GM18508 (cell line): ENCODE results near the gene PTTG2.
"Not testable (repeated sequence)": the region's sequence is repeated elsewhere in the genome, so short reads cannot be mapped to it uniquely, and the experiment has no call there.

Experiments
- ATAC-seq: cut with Tn5 transposase; IDR thresholded peaks from one replicate; pipeline ENCODE4 v1.9.1; 2021; ENCODE audit warnings: moderate number of reproducible peaks; ENCODE audit not compliant: insufficient read depth, unreplicated experiment

Gene PTTG2

DNA sequence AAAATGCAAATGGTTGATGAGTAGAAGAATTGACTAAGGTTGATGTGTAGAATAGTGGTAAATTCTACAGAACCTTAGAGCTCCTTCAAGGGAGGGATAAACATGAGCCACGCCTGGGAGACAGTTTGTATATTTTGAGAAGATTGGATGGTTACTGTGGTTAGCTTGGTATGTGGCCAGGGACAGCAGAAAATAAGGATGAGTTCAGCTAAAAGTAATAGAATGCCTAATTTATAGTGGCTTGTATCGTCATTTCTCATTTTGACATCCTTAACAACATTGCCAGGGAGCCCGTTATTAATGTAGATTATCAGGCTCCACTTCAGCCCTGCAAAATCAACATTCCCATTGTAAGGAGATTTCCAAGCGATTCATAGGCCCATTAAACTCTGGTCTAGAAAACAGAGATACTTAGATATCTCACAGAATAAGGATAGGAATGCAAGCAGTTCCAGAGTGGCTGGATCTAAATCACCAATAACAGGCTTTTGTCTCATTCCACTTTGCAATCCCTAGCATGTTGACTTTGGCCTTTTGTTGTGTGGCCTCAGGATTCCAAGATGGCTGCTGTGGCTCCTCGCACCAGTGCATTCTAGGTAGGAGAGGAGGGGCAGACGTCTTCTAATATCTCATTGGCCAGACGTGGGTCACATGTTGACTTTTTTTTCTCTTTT is 6.4 kb upstream of the PTTG2 start:
- no peak for ATAC-seq

DNA sequence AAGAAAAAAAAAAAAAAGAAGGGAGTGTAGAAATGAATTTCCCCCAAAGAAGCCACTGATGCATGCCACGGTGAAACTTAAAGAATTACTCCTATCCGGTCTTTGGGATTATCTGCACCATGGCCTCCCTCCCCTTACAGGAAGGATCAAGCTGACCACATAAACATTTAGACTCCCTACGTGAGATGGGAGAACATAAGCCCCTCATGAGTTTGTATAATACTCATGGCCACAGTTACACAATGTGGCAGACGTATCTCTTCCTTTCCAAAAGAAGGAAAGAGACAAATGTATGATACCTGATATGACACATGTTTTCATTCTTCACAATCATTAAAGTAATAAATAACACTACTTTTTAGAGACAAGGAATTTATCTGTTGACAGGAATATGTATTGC is 3.3 kb upstream of the PTTG2 start:
- ATAC-seq: no peak

DNA sequence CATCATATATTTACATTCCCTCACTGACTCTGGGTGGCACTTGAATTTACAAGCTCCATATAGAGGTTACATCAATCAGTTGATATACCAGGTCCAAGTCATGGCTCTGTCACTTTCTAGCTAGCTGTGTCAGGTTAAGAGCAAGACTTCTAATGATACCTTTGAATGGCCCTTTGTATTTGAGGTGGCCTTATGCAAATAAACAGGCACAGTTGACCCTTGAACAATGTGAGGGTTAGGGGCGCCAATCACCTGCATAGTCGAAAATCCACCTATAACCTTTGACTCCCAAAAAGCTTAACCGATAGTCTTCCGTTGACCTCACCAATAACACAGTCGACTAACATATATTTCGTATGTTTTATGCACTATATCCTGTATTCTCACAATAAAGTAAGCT is 1.3 kb upstream of the PTTG2 start:
- ATAC-seq: no peak

DNA sequence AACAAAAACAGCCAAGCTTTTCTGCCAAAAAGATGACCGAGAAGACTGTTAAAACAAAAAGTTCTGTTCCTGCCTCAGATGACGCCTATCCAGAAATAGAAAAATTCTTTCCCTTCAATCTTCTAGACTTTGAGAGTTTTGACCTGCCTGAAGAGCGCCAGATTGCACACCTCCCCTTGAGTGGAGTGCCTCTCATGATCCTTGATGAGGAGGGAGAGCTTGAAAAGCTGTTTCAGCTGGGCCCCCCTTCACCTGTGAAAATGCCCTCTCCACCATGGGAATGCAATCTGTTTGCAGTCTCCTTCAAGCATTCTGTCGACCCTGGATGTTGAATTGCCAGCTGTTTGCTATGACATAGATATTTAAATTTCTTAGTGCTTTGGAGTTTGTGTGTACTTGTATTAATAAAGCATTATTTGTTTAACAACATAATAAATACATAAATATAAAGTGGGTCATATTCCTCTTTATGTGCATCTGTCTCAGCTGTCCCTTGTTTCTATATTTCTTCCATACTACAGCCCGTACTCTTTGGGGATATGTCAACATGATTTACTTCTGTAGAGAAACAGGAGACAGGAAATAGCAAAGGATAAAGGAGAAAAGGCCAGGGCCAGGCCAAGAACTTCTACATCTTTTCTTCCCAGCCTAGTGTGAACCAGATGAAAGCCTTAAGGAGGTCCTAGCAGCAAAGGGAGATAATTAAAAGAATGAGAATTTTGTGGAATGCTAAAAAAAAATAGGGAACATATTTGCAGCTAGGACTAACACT is 667 bp downstream of the PTTG2 start:
- no peak for ATAC-seq

DNA sequence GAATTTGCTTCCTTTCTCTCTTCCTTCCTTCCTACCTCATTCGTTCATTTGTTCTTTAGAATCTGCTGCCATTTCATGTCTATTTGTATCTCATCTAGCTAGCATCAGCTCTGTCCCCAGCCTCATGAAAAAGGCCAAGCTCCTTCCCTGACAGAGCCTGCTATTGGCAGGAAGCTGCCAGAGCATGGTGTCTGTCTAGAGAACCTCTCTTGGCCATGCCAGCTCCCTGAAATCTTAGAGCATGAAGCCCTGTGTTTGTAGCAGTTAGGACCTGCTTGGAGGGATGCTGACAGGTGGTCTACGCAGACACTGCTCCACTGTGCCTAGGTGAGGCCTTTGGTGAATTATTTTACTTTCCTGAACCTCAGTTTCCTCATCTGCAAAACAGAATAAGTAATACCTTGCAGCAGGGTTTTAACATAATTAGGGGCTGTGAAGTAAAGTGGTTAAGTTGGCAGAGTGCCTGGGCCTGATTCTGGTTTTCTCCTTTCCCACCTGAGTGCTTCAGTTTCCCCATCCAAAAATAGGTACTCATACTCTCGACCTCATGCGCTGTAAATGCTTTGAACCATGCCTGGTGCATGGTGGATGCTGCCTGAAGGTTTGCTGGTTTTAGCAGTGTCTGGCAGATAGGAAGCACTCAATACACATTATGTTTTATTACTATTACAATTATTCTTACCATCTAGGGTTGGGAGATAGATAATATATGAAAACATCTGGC is 4.7 kb downstream of the PTTG2 start:
- no peak for ATAC-seq

DNA sequence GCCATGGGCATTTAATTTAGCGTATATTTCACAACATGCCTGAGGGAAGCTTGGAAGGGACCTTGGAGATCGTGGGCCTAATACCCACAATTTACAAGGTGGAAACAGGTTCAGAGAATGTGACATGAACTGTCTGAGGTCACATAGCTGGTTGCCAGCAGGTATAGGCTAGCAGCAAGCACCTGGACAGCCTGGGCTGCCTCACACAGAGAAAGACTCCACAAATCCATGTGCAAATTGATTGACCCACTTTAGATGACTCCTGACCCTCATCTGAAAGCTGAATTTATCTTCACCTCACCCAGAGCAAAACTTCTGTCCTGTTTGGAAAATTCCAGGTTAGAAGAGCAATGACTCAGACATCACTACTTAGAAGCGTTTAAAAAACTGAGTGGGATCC is 5.8 kb downstream of the PTTG2 start:
- ATAC-seq: no peak

DNA sequence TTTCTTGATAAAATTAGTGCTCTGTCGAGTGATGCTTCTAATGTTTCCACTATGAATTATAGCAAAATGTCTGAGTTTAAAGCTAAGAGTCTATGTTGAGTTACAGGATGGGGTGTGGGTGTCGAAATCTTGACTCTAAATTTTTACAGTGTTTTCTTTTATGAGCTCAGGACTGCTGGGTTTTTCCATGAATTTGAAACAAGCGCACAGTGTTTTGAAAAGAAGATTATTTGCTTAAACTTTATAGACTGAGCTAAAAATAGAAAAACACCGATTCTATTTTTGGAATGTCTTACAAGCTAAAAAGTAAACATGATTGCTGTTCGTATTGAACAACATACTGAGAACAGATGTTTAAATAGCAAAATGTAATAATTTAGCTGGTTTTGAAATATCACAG is 7.5 kb downstream of the PTTG2 start:
- no peak for ATAC-seq

DNA sequence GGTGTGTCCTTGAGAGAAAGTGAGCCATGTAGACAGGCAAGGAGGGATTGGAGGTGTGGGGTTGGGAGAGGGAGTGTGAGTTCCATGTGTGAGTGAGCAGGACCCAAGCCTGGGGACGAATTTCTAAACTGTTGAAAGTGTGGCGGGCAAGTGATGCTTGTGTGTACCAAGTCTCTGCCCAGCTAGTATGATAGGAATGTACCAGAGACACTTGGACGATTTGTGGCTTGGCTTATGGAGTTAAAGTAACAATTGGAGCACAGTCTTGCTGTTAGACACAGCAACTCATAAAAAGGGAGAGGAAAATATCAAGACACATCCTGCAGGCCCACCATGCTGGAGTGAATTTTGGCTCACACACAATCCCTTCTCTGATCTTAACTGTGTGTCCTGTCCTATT is 8.5 kb downstream of the PTTG2 start:
- no peak for ATAC-seq

DNA sequence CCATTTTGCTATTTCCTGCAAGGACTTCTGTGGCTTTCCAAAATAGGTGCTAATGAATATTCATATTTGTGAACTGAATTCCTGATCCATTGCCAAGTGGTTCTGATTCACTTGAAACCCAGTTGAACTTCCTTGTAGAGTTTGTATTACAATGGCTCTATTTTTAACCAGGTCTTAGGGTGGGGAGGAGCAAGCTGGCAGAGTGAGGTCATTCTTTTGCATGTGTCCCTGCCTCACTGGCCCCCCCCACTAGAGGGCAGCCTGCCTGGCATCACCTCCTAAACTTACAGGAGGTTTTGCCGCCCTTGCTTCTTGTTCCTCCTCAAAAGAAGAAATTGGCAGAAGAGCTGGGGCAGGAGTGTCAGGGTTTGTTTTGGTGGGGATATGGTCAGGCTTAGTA is 10.5 kb downstream of the PTTG2 start:
- ATAC-seq: no peak

DNA sequence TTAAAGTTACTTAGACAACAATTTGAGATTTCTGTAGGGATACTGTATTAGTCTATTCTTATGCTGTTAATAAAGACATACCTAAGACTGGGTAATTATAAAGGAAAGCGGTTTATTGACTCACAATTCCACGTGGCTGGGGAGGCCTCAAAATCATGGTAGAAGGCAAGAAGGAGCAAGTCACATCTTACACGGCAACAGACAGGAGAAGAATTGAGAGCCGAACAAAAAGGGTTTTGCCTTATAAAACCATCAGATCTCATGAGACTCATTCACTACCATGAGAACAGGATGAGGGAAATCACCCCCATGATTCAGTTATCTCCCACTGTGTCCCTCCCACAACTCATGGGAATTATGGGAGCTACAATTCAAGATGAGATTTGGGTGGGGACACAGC is 11.0 kb downstream of the PTTG2 start:
- no peak for ATAC-seq

DNA sequence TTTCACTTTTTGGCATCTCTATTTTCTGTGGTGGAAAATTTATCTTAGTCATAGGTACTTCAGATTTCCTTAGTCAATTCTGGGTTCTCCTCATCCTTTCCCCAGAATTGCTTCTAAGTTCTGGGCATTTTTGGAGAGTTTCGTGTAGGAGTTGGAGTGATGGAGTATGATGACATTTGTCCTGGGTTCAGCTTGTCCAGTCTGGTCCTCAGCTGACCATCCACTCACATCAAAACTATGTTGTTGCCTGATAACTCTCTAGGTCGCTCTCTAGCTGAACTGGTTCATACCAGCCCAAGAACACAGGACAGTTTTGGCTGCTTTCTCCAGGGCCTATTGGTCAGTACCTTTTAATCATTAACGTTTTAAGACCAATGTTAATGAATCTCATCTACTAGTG is 13.2 kb downstream of the PTTG2 start:
- ATAC-seq: no peak

DNA sequence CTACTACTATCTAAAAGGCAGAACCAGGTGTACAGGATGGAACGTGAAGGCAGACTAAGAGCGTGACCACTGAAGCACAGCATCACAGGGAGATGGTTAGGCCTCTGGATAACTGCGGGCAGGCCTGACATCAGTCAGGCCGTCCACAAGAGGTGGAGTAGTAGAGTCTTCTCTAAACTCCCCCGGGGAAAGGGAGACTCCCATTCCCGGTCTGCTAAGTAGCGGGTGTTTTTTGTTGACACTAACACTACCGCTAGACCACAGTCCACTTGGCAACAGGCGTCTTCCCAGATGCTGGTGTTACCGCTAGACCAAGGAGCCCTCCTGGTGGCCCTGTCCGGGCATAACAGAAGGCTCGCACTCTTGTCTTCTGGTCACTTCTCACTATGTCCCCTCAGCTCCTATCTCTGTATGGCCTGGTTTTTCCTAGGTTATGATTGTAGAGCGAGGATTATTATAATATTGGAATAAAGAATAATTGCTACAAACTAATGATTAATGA is 15.2 kb downstream of the PTTG2 start:
- not testable (repeated sequence) for ATAC-seq

DNA sequence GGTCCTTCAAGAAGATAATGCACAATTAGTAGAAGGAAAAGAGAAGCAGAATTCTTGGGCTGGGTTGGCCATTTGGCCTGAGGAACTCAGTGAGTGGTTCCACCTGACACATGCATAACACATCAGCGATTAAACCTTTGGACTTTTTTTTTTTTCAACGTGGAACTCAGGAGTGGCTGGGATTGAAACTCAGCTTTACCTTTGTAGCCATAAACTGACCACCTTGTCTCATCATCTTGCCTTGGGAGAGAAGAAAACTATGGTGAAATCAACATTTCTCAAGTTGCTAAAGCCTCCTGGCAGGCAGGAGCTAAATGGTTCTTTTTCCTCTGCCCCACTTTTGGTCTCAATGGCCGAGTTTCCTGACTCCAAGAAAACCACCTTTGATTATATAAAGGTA is 16.3 kb downstream of the PTTG2 start:
- ATAC-seq: no peak

DNA sequence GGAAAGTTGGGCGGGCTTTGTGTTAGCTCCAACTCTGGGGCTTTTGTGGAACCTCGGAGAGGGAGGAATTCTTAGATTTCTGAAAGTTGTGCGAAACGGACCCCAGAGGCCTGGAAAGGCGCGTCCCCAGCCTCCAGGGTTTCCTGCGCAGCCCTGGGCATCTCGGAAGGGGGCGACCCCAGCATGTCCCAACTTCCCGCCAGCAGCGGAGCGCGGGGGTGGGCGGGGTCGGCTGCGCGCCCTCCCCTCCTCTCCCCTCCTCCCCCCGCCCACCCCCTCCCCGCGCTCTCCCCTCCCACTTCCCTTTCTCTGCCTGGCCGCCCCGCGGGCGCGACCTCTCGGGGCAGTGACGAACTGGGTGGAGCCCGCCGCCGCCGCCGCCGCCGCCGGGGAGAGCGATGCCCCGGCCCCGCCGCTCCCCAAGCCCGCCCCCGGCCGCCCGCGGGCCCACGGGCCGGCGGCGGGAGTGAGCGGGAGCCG is 16.8 kb downstream of the PTTG2 start:
- no peak for ATAC-seq

DNA sequence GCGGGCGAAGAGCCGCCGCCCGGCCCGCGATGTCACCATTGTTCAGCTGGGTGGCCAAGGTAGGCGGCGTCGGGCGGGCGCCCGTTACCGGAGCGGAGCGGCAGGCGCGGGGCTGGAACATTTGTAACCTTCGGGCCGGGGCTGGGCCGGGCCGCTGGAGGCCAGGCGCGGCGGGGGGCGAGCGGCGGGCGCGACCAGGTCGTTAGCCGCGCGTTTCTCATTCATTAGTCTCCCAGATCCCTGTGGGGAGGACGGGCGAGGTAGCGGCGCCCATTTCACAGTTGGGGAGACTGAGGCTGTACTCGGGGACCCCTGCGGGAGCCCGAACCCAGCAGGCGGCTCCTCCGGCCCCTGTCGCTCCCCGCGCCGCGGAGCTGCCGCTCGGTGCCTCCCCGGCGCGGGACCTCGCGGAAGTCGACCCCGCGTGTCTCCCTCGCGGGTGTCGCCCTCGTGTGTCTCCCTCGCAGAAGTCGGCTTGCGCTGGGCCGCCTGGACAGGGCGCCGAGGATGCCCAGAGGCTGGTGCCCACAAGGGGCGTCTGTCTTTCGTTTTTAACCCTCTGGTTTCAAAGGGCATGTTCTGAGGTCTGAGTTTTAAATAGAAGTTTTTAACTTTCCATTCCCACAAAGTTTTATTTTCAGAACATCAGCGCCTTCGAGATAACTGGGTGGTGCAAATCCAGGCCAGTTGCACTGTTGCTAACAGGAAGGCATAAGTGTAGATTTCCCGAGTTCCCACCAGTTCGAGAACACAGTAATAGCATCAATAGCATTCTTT is 17.5 kb downstream of the PTTG2 start:
- ATAC-seq: no peak

DNA sequence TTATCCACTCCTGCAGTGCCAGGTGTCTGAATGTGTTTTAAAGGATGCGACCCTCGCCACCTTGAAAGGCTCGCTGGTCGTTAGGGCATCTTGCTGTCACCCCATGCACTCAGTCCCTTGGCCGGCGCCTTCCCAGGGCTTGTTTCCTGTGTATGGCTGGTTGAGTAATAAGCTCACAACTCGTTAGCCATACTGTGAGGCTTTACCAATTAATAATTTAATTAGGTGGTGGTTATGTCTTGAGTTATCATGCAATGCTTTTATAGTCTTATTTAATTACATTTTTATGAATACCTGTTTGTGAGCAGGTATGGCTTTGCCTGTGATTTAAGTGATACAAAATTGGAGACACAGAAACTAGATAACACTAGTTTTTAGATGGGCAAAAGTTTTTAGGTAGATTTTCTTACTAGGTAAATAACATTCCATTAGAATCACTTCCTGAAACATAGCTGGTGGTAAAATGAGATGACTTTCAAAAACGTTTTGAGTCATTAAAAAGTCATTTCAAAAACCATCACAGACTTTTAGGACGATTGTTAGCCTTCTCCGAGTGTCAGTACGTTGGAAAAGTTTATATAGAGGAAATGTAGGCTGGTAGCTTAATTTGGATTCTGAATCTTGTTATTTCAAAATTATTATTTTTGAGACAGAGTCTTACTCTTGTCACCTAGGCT is 18.2 kb downstream of the PTTG2 start:
- ATAC-seq: no peak

DNA sequence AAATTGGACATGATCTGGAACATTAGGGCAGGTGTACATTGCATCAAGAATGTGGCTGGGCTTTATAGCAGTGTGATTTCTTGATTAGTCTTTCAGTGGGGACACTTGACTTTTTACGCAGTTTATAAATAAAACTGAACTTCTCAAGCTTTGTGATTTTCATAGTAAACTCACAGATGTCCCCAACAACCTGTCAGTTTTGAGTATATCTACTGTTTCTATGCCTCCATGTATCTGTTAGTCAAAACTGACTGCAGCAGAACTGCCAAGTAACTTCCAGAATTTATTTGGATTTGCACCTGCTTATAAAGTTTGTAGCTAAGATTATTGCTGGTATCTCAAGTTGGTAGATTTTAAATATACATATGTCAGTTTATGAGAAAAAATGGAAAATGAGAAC is 20.0 kb downstream of the PTTG2 start:
- no peak for ATAC-seq

DNA sequence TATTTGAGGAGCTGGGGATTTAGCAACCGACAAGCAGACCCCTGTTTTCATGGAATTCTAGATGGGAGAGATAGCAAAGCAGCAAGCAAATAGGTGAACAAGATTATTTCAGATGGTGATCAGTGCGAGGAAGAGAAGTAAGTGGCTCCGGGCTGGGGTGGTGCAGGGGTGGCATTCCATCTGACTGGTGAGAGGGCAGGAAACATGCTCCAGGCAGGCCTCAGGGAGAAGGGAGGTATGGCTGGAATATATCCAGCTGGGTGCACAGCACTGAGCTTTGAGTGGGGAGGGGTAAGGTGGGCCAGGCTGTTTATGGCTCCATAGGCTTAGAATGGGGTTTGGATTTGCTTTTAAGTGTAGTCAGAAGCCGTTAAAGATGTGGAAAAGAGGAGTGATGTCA is 21.2 kb downstream of the PTTG2 start:
- no peak for ATAC-seq

DNA sequence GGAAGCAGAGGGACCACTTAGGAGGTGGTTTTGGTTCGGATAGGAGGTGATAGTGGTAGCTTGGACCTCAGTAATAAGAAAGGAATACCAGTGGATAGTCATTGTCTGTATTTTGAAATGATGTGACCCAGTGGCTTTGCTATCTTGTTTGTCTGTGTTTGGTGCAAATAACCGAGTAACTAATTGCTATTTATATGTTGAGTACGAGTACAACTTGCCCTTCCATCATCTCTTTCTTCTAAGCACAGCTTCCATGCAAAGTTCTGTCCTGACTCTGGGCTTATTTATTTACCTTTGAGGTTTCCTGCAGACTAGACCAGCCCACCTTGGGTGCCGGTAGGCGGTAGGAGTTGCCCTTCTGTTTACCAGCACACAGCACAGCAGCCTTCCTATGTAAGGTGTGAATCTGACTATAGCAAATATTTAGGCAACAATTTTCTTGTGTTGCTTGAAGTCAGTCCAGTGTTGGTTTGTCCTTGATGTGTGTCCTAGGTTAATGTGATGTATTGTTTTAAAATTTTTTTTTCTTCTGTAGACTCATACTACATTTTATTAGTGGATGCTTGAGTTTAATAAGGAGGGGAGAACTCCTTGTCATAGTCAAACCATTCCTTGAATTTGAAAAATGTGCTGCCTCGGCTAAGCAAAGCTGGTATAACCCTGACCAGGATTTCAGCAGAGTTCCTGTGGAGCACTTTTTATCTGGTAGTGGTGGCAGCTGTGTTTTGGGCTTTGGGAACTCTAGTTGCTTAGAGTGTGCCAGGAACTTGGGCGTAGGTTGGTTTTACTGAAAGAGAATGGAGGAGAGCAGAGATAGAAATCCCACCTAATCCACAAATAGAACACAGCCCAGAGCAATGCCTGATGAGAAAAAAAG is 21.9 kb downstream of the PTTG2 start:
- no peak for ATAC-seq
